ENCODE data around the gene THSD7B.

THSD7B gene

GRCh38 chr2:137208431-137208891, 443.1 kb downstream of the THSD7B start:
- DNase-seq = peak; percentile 20

GRCh38 chr2:137210039-137210438, 444.7 kb downstream of the THSD7B start:
- DNase-seq = no peak

DNA sequence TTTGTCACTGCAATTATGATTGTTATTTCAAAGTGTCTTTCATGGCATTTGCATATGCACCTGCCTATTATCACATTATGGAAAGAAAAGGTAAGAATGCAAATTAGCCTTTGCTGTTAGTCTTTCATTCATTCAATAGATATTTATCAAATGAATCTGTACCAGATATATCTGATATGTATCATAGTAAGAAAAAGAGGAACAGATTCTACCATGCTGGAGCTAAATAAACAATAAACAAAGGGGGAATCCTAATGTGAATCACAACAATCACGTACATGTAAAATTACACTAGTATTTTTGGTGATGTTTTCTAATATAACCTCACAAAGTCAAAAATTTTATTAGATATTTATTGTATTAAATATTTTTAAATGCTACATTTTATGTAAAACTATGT, 446.4 kb downstream of the THSD7B start:
- no peak for DNase-seq

GRCh38 chr2:137220438-137220993, 455.2 kb downstream of the THSD7B start:
- no peak for DNase-seq

- no peak for DNase-seq
Measured at GRCh38 chr2:137221797-137222492, 456.6 kb downstream of the THSD7B start.

- no peak for DNase-seq
Measured at GRCh38 chr2:137223722-137224121, 458.4 kb downstream of the THSD7B start.

GRCh38 chr2:137228566-137228965, 463.2 kb downstream of the THSD7B start:
- no peak for DNase-seq

DNA sequence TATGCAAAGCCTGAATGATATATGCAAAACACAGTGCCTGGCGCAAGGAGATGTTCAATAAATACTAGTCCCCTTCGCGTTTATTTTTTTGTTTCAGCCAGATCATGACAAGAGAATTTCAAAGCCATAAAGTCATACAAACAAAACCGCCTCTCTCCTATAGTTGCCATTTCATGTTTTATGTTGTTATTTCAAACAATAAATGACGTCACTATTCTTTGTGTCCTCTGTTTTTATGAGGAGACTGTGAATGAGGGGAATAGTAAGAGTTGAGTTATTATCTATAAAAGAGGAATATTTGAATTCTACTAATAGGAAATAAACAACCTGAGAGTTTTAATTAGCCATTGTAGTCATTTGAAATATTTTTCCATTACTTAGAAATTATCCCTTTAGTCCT, 464.5 kb downstream of the THSD7B start:
- DNase-seq = no peak

- no peak for DNase-seq
Measured at GRCh38 chr2:137231628-137232027, 466.3 kb downstream of the THSD7B start.

- DNase-seq = no peak
Measured at GRCh38 chr2:137232076-137232475, 466.7 kb downstream of the THSD7B start.

- no peak for DNase-seq
Measured at GRCh38 chr2:137233091-137233490, 467.7 kb downstream of the THSD7B start.

DNA sequence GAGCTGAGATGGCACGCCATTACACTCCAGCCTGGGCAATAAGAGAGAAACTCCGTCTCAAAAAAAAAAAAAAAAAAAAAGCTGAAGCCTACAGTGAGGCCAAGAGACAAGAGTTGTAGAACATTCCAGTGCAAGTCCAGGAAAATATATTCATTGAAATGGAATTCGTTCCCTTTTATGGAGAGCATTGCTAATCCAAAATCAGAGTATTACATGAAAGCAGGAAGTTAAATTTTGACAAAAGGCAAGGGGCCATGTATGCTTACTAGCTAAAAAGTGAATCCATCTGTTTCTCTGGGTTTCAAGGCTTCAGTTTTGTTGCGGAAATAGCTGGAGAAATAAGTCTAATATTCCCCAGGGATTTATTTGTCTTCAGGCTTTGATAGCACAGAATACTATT, 471.7 kb downstream of the THSD7B start:
- DNase-seq = no peak

DNA sequence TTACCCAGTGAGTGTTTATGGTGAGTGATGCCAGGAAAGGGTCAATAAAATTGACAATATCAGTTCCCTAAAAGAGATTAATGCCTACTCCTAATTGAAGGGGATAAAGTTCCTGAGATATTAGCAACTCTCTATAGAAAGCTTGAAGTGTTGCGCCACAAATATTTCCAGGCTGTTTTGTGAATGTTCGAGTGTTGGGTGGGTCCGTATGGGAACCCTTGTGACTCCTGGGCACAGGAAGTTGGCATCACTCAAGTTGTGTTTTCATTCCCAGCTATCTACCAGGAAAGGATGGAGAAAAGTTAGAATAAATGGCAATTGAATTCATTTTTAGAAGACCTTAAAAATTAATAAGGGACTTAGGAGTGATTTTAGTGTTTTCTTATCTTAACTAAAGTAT, 472.7 kb downstream of the THSD7B start:
- no peak for DNase-seq

DNA sequence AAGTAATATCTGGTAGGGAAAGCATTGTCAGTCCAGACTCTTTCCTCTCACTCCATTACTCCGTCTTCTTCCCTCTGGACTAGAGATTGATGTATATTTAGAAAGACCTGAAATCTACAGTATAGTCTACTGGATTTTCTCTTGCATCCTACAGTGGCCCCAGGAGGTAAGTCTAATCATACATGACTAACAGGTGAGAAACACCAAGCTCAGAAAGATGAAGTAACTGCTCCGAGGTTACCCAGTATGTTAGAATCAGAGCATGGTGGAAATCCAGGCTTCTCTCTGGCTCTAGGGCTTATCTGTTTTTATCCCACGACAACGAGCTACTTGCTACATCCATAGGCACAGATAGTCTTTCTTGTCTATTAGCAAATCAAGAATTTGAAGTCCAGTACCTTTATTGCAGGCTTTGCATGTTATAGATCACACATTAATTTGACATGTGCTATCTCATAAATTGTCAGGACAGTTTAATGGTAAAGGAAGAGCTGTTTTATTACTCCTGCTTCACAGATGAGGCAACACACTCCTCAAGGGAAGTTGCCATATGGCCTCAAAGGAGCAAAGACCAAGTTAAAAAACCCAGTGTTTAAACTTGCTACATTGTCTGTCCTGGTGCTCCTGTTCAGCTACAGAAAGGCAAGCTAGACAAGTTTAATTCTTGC, 484.3 kb downstream of the THSD7B start:
- no peak for DNase-seq

DNA sequence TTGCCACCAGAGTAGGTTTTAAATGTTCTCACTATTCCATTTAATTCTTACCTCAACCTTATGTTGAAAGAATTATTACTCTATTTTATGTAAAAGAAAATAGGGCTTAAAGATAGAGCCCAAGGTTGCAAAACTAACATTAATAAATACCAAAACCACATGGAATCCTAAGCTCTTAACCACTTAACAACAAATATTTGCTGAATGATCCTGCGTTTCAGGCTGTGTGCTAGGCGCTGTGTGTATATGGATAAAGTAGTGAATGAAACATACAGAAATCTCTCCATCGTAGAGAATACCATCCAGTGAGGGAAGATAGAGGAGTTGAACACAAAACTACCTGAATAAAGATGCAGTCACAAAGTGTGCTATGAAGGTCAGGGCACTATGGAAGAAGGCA, 485.1 kb downstream of the THSD7B start:
- DNase-seq = no peak

DNA sequence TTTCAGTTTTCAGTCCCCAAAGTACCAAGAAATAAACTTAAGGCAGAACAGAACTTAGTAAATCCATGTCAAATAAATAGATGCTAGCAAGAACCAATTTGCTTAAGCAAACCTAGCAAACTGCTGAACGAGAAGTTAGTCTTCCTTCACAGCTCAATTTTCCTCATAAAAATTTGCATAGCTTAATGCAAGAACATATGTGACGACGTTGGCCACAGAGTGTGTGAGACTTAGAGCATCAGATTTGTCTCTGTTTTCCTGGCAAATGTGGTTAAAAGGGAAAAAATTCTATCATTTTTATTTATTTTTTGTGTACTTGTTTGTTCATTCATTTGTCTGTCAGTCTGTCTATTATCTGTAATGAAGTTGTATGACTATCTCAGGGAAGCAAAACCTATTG, 485.7 kb downstream of the THSD7B start:
- no peak for DNase-seq

- no peak for DNase-seq
Measured at GRCh38 chr2:137252934-137253333, 487.6 kb downstream of the THSD7B start.

- no peak for DNase-seq
Measured at GRCh38 chr2:137254052-137254451, 488.7 kb downstream of the THSD7B start.

DNA sequence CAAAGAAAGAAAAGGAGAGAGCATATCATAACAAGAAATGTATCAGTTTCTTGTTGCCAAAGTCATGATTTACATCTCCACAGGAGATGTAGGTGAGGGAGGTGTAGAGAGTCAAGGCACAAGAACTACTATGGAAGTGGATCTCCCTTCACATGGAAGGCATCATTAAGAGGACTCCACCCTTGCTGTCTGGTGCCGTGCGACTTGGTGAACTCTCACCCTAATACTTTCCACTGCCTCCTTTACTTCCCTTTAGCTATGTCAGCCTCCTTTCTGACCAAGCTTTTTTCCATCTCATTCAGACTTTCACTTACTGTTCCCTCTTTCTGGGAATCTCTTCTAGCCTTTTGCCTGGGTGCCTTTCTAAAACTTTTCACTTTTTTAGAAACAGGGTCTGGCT, 490.0 kb downstream of the THSD7B start:
- DNase-seq = no peak

GRCh38 chr2:137255990-137256389, 490.6 kb downstream of the THSD7B start:
- DNase-seq = no peak

DNA sequence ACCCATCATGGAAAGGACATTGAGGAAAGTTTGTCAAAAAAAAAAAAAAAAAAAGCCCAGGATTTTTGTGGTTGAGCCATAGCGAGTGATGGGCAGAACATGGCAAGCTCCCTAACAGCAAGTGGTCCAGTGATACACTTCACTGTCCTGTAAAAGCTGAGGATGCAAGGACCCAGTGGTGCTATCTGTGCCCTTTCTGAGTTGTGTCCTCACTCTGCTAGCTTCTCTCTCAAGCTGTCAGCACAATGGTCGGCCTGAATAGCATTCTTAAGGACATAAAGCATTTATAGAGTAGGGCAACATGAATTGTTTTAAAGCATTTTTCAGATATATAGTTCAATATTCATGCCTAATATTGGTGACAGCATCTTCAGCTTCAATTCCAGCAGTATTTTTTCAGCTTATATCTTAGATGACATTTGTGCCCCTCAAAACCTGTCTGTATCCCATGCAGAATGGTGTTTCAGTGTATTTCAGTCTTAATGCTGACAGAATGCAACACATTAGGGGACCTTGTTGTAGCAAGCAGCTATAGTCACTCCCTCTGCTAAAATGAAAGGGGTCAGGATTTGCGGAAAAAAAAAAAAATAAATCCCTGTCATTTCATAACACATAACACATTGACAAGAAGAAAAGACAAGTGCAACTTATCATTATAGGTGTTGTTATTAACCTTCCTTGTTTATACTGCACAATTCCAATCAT, 496.7 kb downstream of the THSD7B start:
- no peak for DNase-seq

- DNase-seq = no peak
Measured at GRCh38 chr2:137262594-137262993, 497.2 kb downstream of the THSD7B start.

- DNase-seq = no peak
Measured at GRCh38 chr2:137287913-137288639, 522.7 kb downstream of the THSD7B start.

Measured in T1000 (cell line).